Thyroid gland (tissue), 4 donors: ENCODE results near the gene MTNR1B. TPM values are rescaled to one million over a fixed set of nuclear protein-coding genes. Genes with fewer than 3 reads are reported as not detected.

Experiments used
- DNase-seq, 2 donors: peaks; one replicate each; pipeline ENCODE4 v3.0.0-alpha.2; 2019
- H3K27ac ChIP-seq, 3 donors: fragments of 200-600 bp; sonication (generic); 1 replicate in 2 of 3; 2 replicates in 1 of 3; pipeline ENCODE4 v1.5.1; 2016 to 2019; ENCODE audit warnings: mild to moderate bottlenecking in 1 of 3, moderate library complexity in 1 of 3
- H3K27me3 ChIP-seq: fragments of 200-600 bp; sonication (generic); one replicate; pipeline ENCODE4 v1.5.1; 2019
- H3K36me3 ChIP-seq, 2 donors: fragments of 200-600 bp; sonication (generic); one replicate each; pipeline ENCODE4 v1.5.1; 2016 to 2019
- H3K4me1 ChIP-seq, 2 donors: fragments of 200-600 bp; sonication (generic); one replicate each; pipeline ENCODE4 v1.5.1; 2017 to 2019
- H3K4me3 ChIP-seq, 3 donors: fragments of 200-600 bp; sonication (generic); replicated peaks in 1 of 3; 1 replicate in 2 of 3; 2 replicates in 1 of 3; pipeline ENCODE4 v1.5.1; 2016; ENCODE audit warnings: mild to moderate bottlenecking in 1 of 3
- H3K9me3 ChIP-seq: fragments of 200-600 bp; sonication (generic); one replicate; pipeline ENCODE4 v1.5.1; 2017
- POLR2A ChIP-seq, 2 donors: fragments of 450-650 bp; IDR thresholded peaks; one replicate each; pipeline ENCODE4 v1.6.1; 2017; ENCODE audit warnings: antibody characterized with exemption in 2 of 2, mild to moderate bottlenecking in 2 of 2, moderate library complexity in 1 of 2
- WGBS, 2 donors: methylation state at CpG; one replicate each; pipeline ENCODE4 v1.1.5; 2017; 5-methylcytosine and 5-hydroxymethylcytosine counted together
- intact Hi-C: fragments of 100-400 bp; cut with DNase I; formaldehyde crosslinking; loops from one replicate; pipeline ENCODE4 v1.15.1; 2023
- total RNA-seq, 4 donors: library from RNA; depleted of rRNA; stranded (reverse); fragments of >200 nt; gene quantifications; one replicate each; pipeline ENCODE4 v1.2.3, GENCODE V29; 2016
- TF ChIP-seq, protein P1 (sequence below), 6 experiments: fragments of 200-600 bp in 3 of 6; fragments of 450-650 bp in 3 of 6; sonication (generic) in 3 of 6; IDR thresholded peaks; one replicate each; pipeline ENCODE4 v1.5.1; 2016 to 2019; ENCODE audit warnings: antibody characterized with exemption in 6 of 6, mild to moderate bottlenecking in 2 of 6, inconsistent platforms in 1 of 6, moderate library complexity in 1 of 6

The MTNR1B gene
- total RNA-seq, 4 donors from 2014 or later, result not detected

DNA sequence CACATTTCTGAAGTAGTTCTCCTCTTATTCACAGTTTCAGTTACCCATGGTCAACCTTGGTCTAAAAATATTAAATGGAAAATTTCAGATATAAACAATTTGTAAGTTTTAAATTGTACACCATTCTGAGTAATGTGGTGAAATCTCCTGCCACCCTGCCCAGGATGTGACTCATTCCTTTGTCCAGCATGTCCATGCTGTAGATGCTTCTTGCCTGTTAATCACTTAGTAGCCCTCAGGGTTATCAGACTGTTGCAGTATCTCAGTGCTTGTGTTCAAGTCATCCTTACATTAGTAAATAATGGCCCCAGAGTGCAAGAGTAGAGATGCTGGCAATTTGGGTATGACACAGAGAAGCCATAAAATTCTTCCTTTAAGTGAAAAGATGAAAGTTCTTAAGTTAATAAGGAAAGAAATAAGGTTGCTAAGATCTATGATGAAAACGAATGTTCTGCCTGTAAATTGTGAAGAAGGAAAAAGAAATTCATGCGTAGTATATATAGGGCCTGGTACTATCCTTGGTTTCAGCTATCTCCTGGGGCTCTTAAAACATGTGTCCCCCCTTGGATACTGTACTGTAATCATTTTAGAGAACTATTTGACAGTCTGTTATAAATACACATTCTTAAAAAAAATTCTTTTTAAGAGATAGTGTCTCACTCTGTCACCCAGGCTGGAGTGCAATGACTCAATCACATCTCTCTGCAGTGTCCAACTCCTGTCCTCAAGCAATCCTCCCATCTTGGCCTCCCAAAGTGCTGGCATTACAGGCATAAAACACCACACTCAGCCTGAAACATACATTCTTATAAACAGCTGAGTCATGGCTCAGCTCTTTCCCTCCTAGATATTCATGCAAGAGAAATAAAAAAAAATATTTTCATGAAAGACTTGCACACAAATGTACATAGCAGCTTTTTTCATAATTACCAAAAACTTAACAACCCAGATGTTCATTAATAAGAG, 31.3 kb downstream of the MTNR1B start:
- 94% methylated on average over 2 of the region's 2 CpGs for WGBS, 2 donors
- intact Hi-C loops, result no loop called here
- no peaks in the 10 kb centered on the region for H3K4me1 ChIP-seq
- TF ChIP-seq, protein P1, sequence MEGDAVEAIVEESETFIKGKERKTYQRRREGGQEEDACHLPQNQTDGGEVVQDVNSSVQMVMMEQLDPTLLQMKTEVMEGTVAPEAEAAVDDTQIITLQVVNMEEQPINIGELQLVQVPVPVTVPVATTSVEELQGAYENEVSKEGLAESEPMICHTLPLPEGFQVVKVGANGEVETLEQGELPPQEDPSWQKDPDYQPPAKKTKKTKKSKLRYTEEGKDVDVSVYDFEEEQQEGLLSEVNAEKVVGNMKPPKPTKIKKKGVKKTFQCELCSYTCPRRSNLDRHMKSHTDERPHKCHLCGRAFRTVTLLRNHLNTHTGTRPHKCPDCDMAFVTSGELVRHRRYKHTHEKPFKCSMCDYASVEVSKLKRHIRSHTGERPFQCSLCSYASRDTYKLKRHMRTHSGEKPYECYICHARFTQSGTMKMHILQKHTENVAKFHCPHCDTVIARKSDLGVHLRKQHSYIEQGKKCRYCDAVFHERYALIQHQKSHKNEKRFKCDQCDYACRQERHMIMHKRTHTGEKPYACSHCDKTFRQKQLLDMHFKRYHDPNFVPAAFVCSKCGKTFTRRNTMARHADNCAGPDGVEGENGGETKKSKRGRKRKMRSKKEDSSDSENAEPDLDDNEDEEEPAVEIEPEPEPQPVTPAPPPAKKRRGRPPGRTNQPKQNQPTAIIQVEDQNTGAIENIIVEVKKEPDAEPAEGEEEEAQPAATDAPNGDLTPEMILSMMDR (IDR thresholded peaks at IDR 0.05), result no peak
- TF ChIP-seq POLR2A (IDR thresholded peaks at IDR 0.05), result no peak
- H3K4me3 ChIP-seq, result no peak overlapping the region
- H3K36me3 ChIP-seq, result no peaks in the 10 kb centered on the region
- no peak overlapping the region for H3K27ac ChIP-seq
- no peaks in the 10 kb centered on the region for H3K27me3 ChIP-seq
- DNase-seq, result no peak
- no peaks in the 10 kb centered on the region for H3K9me3 ChIP-seq

- Histone ChIP-seq H3K4me3 (no peak overlapping the region), H3K27ac (no peak overlapping the region), H3K4me1 (no peaks in the 10 kb centered on the region), H3K9me3 (no peaks in the 10 kb centered on the region), H3K27me3 (no peaks in the 10 kb centered on the region), H3K36me3 (no peaks in the 10 kb centered on the region)
- TF ChIP-seq, protein P1 (IDR thresholded peaks at IDR 0.05), result no peak
- TF ChIP-seq POLR2A (IDR thresholded peaks at IDR 0.05), result no peak
- no peak for DNase-seq
- intact Hi-C loops, result no loop called here
Measured at GRCh38 chr11:93001806-93002205, 32.4 kb downstream of the MTNR1B start.

DNA sequence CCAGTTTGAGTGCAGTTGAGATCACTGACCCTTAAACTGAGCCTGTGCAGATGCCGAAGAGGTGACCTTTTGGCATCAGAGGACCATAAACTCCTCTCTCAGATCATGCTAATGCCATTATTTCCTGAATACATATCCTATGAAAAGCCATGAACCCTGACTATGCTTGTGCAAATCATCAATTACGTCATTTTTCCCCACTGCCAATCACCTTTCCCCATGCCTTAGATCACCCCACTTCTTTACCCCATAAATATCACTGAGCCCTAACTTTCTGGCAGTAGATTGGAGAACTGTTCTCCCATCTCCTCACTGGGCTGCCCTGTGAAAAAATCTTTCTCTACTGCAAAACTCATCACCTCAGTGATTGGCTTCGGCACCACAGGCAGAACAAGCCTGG, 32.9 kb downstream of the MTNR1B start:
- Histone ChIP-seq H3K27ac (no peak overlapping the region), H3K4me1 (no peaks in the 10 kb centered on the region), H3K9me3 (no peaks in the 10 kb centered on the region), H3K4me3 (no peak overlapping the region), H3K36me3 (no peaks in the 10 kb centered on the region), H3K27me3 (no peaks in the 10 kb centered on the region)
- WGBS, 2 donors, result 81 to 83% methylated on average over 3 of the region's 3 CpGs
- DNase-seq, result no peak
- TF ChIP-seq, protein P1 (IDR thresholded peaks at IDR 0.05), result no peak
- TF ChIP-seq POLR2A (IDR thresholded peaks at IDR 0.05), result no peak
- intact Hi-C loops, result no loop called here

- Histone ChIP-seq H3K36me3 (no peaks in the 10 kb centered on the region), H3K4me3 (no peak overlapping the region), H3K27me3 (no peaks in the 10 kb centered on the region), H3K9me3 (no peaks in the 10 kb centered on the region), H3K4me1 (no peaks in the 10 kb centered on the region), H3K27ac (no peak overlapping the region)
- TF ChIP-seq, protein P1 (IDR thresholded peaks at IDR 0.05), result no peak
- no peak for TF ChIP-seq POLR2A (IDR thresholded peaks at IDR 0.05)
- 75 to 83% methylated on average over 1 of the region's 1 CpG for WGBS, 2 donors
- no peak for DNase-seq
- intact Hi-C loops, result no loop called here
Measured at GRCh38 chr11:93005239-93005638, 35.8 kb downstream of the MTNR1B start.

GRCh38 chr11:93013646-93014045, 44.2 kb downstream of the MTNR1B start:
- no peaks in the 10 kb centered on the region for H3K4me1 ChIP-seq
- TF ChIP-seq, protein P1 (IDR thresholded peaks at IDR 0.05), result no peak
- no peak for TF ChIP-seq POLR2A (IDR thresholded peaks at IDR 0.05)
- WGBS, 2 donors, result 62 to 68% methylated on average over 1 of the region's 1 CpG

More at GRCh38 chr11:93013646-93014045, 44.2 kb downstream of the MTNR1B start:
- DNase-seq, result no peak
- Histone ChIP-seq H3K27me3 (no peaks in the 10 kb centered on the region), H3K9me3 (no peaks in the 10 kb centered on the region), H3K36me3 (no peaks in the 10 kb centered on the region), H3K4me3 (no peak overlapping the region), H3K27ac (no peak overlapping the region)
- intact Hi-C loops, result no loop called here
